Progenitor cell of endocrine pancreas (in vitro differentiated cells): ENCODE measurements around the gene SIRT6. TPM values are rescaled to one million over a fixed set of nuclear protein-coding genes. Genes with fewer than 3 reads are reported as not detected.
"Not testable (repeated sequence)": the region's sequence is repeated elsewhere in the genome, so short reads cannot be mapped to it uniquely, and the experiment has no call there.

Source experiments
- DNase-seq: peaks from one replicate; pipeline ENCODE4 v3.0.0; 2021; ENCODE audit warnings: low spot score; ENCODE audit not compliant: unreplicated experiment
- H3K27ac Mint-ChIP-seq: 2 replicates; pipeline ENCODE4 v1.8.0; 2021; ENCODE audit warnings: mild to moderate bottlenecking, moderate library complexity, mixed read lengths
- H3K27me3 Mint-ChIP-seq: 2 replicates; pipeline ENCODE4 v1.8.0; 2021; ENCODE audit warnings: mixed read lengths
- H3K36me3 Mint-ChIP-seq: 2 replicates; pipeline ENCODE4 v1.8.0; 2022; ENCODE audit warnings: mixed read lengths; ENCODE audit not compliant: insufficient read depth
- H3K4me1 Mint-ChIP-seq: 2 replicates; pipeline ENCODE4 v1.8.0; 2021; ENCODE audit warnings: low read depth, mixed read lengths
- H3K4me3 Mint-ChIP-seq: 2 replicates; pipeline ENCODE4 v1.8.0; 2021; ENCODE audit warnings: low read depth, mild to moderate bottlenecking, moderate library complexity, mixed read lengths
- H3K9me3 Mint-ChIP-seq: 2 replicates; pipeline ENCODE4 v1.8.0; 2021; ENCODE audit warnings: low read depth, mixed read lengths
- total RNA-seq: library from RNA; stranded (reverse); gene quantifications from 2 replicates; pipeline ENCODE4 v1.2.1, GENCODE V29; 2021
- TF ChIP-seq, protein P1 (sequence below): fragments of 200-600 bp; sonication (generic); IDR thresholded peaks from one replicate; pipeline ENCODE4 v1.5.0; 2021; ENCODE audit warnings: antibody characterized with exemption, mild to moderate bottlenecking; ENCODE audit not compliant: unreplicated experiment

The SIRT6 gene
- total RNA-seq, 1 donor from 2014 or later, result 33.2 TPM

DNA sequence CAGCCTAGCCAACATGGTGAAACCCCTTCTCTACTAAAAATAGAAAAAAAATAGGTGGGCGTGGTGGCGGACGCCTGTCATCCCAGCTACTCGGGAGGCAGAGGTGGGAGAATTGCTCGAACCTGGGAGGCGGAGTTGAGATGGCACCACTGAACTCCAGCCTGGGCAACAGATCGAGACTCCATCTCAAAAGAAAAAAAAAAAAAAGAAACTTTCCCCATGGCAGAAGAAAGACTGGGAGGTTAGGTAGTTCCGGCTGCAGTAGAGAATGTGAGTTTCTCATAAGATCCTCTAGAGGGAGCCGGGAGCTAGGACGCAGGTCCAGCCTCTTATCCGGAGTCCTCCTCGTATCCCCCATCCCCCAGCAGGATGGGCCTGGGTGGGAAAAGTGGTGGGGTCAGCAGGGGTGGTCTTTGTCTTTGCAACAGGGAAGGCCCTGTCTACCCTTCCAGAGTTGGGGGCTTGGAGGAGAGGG lies 42.1 kb downstream of the SIRT6 start:
- Mint-ChIP-seq H3K4me3 (no peak overlapping the region), H3K27me3 (peaks cover 7% of the 10 kb centered on the region), H3K4me1 (peaks cover 3% of the 10 kb centered on the region), H3K36me3 (no peaks in the 10 kb centered on the region), H3K27ac (peak overlapping the region; percentile 40), H3K9me3 (no peaks in the 10 kb centered on the region)
- no peak for DNase-seq
- TF ChIP-seq, protein P1, sequence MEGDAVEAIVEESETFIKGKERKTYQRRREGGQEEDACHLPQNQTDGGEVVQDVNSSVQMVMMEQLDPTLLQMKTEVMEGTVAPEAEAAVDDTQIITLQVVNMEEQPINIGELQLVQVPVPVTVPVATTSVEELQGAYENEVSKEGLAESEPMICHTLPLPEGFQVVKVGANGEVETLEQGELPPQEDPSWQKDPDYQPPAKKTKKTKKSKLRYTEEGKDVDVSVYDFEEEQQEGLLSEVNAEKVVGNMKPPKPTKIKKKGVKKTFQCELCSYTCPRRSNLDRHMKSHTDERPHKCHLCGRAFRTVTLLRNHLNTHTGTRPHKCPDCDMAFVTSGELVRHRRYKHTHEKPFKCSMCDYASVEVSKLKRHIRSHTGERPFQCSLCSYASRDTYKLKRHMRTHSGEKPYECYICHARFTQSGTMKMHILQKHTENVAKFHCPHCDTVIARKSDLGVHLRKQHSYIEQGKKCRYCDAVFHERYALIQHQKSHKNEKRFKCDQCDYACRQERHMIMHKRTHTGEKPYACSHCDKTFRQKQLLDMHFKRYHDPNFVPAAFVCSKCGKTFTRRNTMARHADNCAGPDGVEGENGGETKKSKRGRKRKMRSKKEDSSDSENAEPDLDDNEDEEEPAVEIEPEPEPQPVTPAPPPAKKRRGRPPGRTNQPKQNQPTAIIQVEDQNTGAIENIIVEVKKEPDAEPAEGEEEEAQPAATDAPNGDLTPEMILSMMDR, result peak; percentile 60

DNA sequence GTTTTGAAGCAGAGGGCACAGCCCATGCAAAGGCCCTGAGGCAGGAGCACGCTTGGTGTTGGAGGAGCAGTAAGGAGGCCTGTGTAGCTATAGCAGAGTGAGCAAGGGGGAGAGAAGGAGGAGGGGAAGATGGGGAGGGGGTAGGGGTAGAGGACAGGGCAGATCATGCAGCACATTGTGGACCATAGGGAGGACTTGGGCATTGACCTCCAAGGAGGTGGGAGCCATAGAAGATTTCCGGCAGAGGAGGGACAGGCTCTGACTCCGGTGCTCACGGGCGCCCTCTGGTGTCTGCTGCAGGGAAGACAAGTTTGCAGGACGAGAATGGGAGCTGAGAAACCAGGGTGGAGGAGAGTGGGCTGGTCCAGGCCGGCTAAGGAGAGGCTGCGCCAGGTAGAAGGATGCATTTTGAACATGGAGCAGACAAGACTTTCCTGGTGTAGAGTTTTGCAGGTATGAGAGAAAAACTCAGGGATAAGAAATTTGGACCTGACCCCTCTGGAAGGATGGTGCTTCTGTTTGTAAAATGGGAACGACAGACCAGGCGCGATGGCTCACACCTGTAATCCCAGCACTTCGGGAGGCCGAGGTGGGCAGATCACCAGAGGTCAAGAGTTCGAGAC lies 42.6 kb downstream of the SIRT6 start:
- H3K27ac Mint-ChIP-seq, result no peak overlapping the region
- no peak overlapping the region for H3K4me3 Mint-ChIP-seq
- TF ChIP-seq, protein P1, result peak; percentile 70

DNA sequence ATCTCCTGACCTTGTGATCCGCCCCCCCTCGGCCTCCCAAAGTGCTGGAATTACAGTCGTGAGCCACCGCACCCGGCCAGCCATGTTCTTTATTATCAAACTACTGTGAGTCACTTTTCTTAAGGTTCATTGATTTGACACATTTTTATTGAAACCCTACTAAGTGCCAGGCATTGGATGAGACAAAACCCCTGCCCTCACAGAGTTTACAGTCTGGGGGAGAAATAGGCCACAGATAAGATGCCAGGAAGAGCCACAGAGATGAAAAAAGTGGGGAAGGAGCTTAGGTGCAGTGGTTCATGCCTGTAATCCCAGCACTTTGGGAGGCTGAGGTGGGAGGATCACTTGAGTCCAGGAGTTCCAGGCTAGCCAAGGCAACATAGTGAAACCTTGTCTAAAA lies 43.9 kb downstream of the SIRT6 start:
- TF ChIP-seq, protein P1, result no peak
- no peak for DNase-seq
- Mint-ChIP-seq H3K4me3 (no peak overlapping the region), H3K36me3 (no peaks in the 10 kb centered on the region), H3K27me3 (peaks cover 1% of the 10 kb centered on the region), H3K27ac (no peak overlapping the region), H3K4me1 (peaks cover 3% of the 10 kb centered on the region), H3K9me3 (no peaks in the 10 kb centered on the region)

More for the DNA sequence above, 42.6 kb downstream of the SIRT6 start:
- peaks cover 3% of the 10 kb centered on the region for H3K4me1 Mint-ChIP-seq
- H3K36me3 Mint-ChIP-seq, result no peaks in the 10 kb centered on the region
- no peaks in the 10 kb centered on the region for H3K9me3 Mint-ChIP-seq
- H3K27me3 Mint-ChIP-seq, result peaks cover 7% of the 10 kb centered on the region
- DNase-seq, result peak; percentile 69

DNA sequence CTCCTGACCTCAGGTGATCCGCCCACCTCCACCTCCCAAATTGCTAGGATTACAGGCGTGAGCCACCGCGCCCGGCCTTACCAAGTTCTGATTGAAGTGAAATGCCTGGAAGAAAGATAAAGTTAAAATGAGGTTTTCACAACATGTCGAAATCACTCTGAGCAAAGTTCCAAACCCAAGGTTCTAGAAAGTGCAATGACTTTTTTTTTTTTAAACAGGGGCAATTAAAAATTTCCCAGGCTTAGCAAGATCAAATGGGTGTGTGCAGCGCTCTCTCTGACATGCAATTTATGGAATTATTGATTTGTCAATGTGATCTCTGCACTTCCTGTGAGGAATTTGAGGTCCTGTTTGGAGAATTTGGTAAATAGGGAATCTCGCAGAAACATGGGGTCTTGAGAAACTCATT lies 45.7 kb downstream of the SIRT6 start:
- Mint-ChIP-seq H3K9me3 (no peaks in the 10 kb centered on the region), H3K36me3 (no peaks in the 10 kb centered on the region)
- TF ChIP-seq, protein P1, result no peak

DNA sequence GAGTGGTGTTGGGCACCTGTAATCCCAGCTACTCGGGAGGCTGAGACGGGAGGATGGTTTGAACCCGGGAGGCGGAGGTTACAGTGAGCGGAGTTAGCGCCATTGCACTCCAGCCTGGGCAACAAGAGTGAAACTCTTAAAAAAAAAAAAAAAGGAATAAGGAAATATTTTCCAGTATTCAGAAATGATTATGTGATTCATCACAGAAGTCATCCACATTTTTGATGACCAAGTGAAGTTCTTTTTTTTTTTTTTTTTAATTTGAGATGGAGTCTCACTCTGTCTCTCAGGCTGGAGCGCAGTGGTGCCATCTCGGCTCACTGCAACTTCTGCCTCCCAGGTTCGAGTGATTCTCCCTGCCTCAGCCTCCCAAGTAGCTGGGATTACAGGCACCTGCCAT lies 47.0 kb downstream of the SIRT6 start:
- H3K36me3 Mint-ChIP-seq, H3K27me3 Mint-ChIP-seq, H3K4me1 Mint-ChIP-seq, H3K27ac Mint-ChIP-seq, DNase-seq, H3K4me3 Mint-ChIP-seq, H3K9me3 Mint-ChIP-seq: not testable (repeated sequence)

More for the DNA sequence above, 45.7 kb downstream of the SIRT6 start:
- Mint-ChIP-seq H3K4me1 (peaks cover 3% of the 10 kb centered on the region), H3K27me3 (no peaks in the 10 kb centered on the region), H3K27ac (no peak overlapping the region), H3K4me3 (no peak overlapping the region)
- DNase-seq, result no peak

DNA sequence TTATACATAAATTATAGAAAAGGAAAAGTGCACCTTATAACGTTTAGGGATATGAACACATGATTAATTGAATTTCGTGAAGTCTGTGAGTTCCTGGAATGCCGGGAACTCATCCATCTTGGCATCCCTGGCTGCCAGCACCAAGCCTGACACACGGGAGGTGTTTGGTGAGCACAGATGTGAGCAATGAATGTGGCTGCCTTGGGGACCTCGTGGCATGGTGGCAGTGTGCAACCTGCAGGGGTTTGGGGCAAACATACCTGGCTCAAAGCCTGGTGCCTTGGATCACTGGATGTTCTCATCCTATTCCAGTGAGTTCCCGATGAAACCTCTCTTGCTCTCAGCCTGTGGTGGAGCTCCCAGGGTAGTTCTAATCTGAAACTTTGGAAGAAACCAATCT lies 48.0 kb downstream of the SIRT6 start:
- Mint-ChIP-seq H3K4me1 (peaks cover 6% of the 10 kb centered on the region), H3K36me3 (no peaks in the 10 kb centered on the region), H3K9me3 (no peaks in the 10 kb centered on the region), H3K27ac (no peak overlapping the region), H3K27me3 (no peaks in the 10 kb centered on the region), H3K4me3 (no peak overlapping the region)
- DNase-seq, result no peak
- TF ChIP-seq, protein P1, result no peak
